NCI-H1105 (cell line): ENCODE measurements around the gene MX2.

Experiments
- DNase-seq: peaks from one replicate; lab custom pipeline; 2025; lab: John Stamatoyannopoulos, UW

Gene MX2

DNA sequence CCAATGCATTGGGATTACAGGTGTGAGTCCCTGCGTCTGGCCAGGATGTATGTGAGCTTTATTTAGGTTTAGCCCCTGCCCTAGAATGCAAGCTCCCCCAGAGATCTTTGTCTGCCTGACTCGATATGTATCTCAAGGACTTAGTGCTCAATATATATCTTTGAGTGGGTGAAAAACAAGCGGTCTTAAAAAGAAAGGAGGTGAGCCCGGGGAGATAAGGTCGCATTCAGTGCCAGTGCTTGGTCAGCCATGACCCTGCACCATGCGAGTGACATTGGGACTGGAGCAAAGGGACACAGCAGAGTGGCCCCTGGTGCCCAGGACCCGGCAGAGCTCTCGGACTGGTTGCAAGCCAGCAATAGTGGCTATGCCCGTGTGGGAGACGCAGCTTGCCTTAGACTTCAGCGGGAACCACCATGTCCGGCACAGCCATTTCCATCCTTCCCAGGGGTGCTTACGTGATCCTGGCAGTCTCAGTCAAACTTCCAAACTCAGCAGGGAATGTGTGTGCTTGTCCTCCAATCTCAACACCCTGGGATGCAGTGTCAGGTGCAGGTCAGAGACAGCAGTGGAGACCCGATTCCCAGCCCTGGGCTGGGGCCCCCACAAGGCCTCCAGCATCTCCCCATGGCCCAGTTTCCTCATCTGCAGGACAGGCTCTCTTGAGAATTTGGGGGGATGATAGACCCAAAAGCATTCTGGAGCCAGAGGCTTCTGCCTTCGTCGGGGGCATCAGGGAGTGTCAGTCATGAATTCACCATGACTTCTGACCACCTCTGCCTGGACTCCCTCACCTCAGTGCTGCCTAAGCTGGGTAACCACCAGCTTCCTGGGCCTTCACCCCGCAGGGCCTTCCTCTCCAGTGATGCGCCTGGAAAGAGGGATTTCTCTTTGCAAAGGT lies 1.8 kb downstream of the MX2 start:
- DNase-seq, result no peak

DNA sequence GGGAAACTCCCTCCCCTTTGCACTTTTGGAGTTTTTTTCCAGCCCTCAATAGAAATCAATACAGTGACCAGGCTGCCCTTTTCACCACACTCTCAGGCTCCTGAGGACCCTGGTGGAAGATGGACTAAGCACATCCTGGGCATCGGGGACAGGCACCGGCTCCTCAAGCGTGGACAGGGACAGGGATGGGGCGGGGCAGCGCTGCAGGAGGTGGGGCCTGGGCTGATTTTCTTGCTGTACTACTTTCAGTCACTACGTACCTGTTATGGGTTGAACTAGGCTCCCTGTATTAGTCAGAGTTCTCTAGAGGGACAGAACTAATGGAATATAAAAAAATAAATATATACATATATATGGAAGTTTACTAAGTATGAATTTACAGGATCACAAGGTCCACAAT lies 2.5 kb downstream of the MX2 start:
- no peak for DNase-seq

DNA sequence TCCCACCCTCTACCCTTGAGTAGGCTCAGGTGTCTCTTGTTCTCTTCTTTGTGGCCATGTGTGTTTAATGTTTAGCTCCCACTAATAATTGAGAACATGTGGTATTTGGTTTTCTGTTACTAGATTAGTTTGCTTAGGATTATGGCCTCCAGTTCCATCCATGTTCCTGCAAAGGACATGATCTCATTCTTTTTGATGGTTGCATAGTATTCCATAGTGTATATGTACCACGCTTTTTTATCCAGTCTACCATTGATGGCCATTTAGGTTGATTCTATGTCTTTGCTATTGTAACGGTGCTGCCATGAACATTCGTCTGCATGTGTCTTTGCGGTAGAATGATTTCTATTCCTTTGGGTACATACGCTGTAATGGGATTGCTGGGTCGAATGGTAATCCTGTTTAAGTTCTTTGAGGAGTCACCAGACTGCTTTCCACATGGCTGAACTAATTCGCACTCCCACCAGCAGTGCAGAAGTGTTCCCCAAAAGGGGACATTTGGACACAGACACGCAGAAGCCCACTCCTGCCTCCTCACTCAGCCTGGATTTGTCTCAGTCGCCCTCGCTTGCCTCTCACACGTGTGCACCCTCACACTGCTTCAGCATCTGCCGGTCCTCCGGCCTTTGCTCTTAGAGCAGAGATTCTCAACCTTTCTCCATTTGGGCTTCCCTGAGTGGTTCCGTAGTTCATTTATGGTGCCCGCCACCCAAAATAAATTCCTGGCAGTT lies 3.7 kb downstream of the MX2 start:
- DNase-seq, result no peak

DNA sequence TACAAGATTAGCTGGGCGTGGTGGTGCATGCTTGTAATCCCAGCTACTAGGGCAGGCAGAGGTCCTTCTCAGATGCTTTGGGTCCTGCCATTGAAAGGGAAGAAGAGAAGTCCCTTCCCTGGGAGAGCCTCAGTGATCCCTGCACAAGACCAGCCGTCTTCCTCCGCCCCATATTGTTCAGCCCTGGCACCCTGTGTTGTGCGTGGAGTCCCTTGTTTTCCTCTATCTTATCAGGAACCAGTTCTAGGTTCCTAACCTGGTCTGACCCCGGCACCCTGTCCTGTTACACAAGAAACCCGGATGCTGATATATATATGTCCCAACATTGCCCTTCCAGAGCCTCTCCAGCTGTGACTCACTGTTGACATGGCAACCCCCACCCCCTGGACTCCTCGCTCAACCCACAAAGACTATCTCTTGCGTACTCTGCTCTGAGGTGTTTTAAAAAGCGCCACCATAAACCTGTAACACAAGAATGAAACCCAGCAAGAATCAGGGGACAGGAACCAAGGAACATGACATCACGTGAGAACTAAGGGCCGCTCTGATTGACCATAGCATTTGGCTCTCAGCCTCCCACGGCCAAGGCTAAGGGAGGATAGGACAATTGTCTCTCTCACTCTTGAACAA lies 4.8 kb downstream of the MX2 start:
- DNase-seq, result no peak

DNA sequence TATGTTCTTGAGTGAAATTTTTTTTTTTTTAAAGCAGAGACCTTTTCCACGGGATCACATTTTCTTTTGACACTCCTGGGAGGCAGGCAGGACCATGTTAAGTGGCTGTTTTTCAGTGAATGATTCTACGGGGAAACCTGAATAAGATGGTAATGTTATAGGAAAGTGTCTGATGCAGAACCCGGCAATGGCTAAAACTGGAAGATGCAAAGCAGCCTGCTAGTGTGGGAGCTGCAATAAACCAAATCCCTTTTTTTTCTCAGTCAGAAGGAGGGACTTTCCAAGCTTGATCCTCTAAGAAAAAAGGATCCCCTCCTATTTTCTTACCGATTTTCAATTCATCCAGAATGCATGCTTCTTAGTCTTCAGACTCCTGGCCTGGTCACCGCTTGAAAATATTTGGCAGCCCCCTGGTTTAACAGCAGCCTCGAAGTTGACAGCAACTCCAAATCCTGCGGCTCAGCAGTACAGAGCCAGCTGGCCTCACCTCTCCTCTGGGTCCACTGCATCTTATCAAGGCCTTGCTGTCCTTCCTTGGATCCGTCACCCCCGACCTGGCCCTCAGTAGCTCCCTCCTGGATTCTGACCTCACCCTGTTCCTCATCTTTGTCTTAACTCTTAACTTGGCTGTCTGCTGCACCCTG lies 5.6 kb downstream of the MX2 start:
- no peak for DNase-seq

DNA sequence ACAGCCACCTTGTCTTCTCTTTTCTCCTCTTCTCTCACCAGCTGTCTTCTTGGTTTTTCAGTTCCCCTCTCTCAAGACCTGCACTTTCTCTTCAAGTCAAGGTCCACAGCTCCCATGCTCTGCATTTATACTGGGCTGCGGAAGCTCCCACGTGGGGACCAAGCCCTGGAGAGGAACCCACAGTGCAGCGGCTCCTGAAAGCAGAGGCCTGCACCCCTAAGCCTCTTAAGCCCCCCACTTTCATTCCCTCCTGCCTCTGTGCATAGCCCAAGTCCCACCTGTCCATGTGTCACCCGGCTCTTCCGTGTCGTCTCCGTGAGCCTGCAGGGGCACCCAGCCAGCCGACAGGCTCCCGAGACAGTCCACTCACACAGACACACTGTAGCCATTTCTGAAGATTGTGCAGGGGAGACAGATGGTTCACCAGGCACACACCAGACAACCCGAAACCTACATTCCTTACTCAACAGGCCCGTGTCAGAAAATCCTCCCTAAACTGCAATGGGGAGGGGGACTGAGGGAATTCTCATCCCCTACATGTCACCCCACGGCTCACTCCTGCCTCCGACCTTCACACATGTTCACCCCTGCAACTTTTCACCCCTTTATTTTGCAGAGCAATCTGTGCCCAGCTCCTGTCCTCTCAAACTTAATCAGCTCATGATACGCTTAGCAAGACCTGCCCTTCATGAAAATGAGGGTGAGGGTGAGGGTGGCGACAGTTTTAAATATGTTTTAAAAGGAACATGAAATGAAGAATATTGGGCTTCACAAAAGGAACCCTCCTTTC lies 6.3 kb downstream of the MX2 start:
- no peak for DNase-seq

DNA sequence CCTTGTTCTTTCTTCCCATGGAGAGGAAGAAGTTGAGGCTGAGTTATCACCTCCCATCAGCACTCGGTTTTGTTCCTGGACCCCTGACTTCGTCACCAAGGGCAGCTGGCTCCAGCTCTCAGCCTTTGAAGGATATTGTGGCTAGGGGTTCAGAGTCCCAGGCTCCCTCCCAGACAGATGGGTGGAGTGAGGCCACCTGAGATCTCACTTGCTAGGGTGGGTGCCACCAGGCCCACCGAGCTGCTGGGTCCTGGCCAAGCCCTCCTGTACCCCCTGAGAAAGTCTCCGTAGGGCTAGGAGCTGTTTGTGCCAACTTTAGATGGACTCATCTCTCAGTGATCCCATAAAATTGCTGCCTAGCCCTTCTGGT lies 6.9 kb downstream of the MX2 start:
- no peak for DNase-seq

DNA sequence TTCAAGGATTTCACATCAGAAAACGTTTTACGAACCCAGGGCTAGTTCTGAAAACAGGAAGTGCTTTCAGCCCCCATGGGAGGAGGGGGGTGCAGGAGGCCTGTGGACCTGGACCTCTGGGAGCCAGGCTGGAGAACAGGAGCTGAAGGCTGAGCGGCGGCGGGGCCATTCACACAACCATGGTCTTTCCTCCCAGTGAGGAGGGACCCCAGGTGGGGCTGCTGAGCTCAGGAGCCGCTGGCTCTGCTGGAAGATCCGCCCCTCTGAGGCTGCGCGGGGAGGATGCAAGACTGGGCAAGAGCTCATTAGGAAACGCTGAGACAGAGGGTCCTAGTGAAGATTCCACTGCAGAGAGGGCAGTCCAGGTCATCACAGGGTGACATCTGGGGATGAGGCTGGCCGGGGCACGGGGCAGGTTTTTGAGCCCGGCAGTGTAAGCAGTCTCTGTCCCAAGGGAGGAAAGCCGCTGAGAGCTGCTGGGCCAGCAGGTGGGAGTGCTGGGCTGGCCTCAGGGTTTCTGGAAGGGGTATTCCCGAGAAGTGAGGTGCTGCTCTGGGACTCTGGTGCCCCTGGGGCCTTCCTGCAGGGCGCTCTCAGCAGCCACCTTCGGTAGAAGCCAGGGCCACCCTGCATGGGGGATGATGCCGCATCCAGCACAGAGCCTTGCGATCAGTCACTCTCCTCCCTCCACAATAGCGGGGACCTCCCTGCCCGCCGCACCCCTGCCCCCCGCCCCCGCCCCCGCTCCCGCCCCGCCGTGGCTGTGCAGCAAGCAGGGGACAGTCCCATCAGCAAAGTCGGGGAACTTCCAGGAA lies 7.5 kb downstream of the MX2 start:
- no peak for DNase-seq

DNA sequence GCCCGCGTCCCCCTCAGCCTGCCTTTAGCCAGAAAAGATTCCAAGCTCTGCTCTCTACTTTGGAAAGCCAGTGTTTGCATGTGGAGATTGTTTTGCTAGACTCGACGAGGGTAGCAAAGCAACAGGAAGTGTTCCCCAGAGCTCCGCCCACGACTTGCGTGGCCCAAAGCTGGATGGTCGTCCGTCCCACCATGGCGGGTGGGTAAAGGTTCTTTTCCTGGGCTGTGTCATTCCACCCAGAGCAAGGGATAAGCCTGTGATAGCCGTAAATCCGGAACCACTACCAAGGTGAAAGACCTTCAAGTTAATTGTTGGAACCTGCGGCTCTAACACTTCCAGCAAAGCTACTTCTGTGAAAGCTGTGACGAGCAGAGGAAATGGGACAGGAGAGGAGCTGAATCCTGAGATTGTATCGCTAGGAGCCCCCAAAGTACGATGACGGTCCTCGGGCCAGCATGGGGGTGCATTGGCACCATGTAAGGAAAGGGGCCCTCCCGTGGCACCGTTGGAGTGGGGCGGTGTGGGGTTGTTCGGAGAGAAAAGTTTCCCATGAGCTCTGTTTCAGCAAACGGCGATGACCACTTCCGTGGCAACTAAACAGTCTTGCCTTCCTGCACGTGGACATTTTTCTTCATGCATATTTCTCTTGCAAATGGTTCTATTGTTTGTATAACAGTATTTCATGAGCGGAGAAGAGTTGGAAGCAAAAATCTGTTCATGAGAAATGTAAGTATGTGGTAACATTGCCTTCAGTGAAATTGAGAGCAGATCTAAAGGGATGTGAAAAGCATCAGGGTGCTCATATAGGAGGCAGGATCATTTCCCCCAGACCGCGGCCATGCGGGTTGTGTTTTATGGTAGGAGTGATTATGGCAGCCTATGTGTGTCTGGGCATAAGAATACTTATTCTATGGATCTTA lies 8.4 kb downstream of the MX2 start:
- peak; percentile 36 for DNase-seq

DNA sequence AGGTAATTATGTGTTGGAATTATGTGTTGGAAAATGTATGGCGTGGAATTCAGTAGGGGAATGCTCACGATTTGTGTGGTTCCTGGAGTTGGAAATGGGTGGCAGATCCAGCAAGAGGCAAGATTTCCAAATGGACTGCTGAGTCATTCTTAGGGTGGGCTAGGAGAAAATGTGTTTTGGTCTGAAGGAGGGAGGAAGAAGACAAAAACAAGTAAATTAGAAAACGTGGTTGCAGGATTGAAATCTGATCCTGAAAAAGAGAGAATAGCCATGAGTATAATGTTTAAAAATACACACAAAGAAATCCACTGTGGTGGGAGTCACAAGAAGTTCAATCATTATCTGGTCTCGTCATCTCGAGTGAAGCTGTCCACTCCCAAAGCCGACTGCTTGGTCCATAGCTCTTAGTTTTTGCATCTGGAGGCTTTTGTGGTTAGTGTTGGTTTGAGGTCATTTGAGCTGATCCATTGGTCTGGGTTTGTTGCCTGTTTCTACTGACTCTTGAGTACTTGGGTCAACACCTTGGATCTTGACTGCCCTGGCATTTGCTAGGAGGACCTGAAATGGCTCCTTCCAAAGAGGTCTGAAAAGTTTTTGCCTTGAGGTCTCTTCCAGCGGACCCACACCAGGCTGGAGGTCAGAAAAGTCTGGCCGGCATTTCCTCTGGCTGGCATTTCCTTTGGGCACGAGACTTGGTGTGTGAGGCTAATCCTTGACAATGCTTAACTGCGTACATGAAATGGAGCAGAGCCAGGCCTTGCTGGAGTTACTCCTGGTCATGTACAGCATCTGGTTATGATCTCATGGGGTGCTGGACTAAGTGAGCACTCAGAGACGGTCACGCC lies 9.2 kb downstream of the MX2 start:
- DNase-seq, result no peak

DNA sequence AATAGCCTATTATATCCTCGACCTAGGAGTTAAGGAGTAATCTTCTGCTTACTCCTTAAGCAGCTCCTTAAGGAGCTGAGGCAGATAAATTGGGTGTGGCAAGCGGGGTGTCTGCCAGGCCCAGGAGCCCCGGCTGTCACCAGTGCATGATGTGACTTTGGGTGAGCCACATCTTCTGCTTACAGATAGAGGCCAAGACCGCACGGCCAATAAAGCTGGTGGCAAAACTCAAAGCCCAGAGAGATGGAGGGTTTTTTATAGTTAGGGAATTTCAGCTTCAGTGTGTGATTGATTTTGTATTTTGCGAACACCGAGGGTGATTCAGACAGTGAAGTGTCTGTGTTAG lies 9.8 kb downstream of the MX2 start:
- no peak for DNase-seq

DNA sequence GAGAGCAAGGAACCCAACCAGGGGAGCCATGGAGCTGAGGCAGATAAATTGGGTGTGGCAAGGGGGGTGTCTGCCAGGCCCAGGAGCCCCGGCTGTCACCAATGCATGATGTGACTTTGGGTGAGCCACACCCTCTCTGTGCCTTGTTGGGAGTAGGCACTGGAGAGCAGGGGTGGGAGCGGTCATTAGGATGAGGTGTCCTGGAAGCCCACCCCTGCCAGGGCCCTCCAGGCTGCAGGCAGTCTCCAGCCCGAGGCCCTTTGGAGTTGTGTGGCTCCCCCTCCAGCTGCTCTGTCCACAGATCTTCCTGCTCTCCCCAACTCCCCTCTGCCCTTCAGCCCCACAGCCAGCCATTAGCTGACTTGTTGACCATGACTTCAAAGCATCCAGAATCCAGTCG lies 11.4 kb downstream of the MX2 start:
- no peak for DNase-seq

DNA sequence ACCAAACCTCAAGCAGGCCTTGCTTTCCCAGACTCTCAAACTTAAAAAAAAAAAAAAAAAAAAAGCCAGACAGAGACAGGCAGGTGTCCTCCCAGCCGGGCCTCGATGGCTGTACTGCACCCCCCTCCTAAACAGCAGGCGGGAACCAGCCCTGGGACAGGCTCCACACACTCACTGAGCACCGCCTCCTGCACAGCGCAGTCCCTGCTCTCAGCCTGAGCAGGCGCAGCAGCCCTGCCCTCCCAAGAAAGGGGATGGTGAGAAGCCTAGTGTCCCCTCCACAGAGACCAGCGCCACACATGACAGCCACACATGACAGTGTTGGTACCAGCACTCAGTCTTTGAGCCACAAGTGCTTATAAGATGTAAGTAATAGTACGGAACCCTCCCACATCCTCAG lies 11.9 kb downstream of the MX2 start:
- DNase-seq, result no peak

DNA sequence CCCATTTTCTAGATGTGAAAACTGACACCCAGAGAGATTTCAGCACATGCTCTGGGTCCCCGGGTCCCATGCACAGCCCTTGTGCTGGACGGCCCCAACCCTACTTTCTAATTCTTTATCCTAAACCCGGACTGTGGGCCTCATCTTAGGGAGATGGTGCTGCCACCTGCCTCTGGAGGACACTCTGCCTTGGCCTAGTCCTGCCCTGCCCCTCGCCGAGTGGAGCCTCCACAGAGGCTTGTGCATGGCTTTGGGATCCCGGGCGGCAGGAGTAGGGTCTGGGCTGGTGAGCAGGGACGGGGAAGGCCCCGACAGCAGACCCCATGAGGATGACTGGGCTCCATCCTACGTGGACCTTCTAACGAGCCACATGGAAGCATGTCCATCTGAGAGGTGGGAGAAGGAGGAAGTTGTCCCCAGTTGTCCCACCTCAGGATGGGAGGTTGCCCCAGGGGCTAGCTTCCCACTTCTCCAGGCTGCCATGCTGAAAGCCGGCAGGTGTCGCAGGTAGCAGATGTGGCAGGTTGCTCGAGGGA lies 12.4 kb downstream of the MX2 start:
- DNase-seq, result no peak

DNA sequence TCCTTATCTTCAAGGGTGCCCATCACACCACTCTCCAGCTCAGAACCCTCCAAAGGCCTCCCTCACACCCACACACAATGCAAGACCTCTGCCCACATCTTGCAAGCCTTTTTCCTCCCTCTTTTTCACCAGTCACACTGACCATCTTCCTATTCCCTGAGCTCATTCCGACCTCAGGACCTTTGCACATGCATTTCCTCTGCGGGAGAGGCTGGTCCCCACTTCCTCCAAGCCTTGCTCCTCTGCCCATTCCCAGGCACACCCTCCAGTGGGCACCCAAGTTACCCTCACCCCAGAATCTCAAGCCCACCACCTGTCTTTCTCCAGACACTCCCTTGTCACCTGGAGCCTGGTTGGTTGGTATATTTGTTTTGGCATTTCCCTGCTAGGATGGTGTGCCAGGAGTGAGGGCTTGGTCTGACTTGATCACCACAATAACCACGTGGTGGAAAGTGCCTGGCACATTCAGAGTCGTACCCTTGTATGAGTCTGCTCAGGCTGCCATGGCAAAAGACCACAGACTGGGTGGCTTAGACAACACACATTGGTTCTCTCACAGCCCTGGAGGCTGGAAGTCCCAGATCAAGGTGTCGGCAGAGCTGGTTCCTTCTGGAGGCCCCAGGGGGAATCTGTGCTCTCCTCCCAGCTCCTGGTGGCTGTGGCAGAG lies 13.2 kb downstream of the MX2 start:
- DNase-seq, result no peak

DNA sequence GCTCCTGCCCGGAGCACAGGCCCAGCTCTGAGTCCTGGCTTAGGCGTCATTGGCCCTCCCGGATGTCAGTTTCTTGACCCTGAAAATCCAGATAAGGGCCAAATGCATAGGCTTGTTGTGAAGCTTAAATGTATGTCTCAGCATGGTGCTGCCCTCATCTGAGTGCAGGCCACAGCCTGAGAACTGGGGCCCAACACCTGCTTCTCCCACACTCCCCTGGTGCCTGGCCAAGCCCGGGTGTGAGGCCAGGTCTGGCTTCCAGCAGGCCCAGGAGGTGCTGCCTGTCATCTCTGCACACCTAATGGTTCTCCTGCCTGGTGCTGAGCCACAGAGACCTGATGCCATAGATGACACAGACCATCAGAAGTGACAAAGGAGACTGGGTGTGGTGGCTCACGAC lies 14.0 kb downstream of the MX2 start:
- DNase-seq, result no peak

DNA sequence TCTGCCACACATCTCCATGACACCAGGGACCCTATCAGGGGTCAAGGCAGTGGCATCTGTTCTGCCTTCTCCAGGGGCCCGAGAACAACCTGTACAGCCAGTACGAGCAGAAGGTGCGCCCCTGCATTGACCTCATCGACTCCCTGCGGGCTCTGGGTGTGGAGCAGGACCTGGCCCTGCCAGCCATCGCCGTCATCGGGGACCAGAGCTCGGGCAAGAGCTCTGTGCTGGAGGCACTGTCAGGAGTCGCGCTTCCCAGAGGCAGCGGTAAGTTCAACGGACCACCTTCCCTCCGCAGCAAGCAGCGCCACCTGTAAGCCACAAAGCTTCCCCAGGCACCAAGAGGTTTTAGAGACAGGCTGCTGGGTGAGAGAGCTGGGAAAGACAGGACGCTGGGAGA lies 15.9 kb downstream of the MX2 start:
- no peak for DNase-seq

DNA sequence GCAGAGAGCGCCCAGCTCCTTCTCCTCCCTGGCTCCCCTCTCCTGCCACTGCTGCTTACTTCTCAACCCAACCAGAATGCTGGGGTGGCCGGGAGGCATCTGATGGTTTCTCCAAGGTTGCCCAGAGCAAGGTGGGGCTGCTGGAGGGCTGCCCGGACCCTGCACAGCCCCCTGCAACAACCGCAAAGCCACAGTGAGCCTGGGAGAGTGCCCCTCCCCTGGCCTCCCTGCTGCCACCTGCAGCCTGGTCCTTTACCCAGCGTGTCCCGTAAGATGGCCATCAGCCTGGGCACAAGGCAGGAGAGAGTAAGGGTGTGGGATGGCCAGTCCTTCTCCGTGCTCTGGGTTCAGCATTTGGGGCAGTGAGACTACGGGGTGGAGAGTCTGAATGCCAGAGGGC lies 17.0 kb downstream of the MX2 start:
- DNase-seq, result no peak
